PC-9 (cell line): Measurements from ENCODE around the gene TRIM69. TPM values are rescaled to one million over a fixed set of nuclear protein-coding genes. Genes with fewer than 3 reads are reported as not detected.
"Not testable (repeated sequence)": the region's sequence is repeated elsewhere in the genome, so short reads cannot be mapped to it uniquely, and the experiment has no call there.

ENCODE experiments used
- BruUV-seq: library from RNA; stranded (reverse); fragments of 400-500 nt; replicated peaks from 2 replicates; lab custom pipeline; 2021; lab: Mats Ljungman, UMichigan
- CTCF ChIA-PET: fragments of 300-600 bp; sonication (Branson Sonifier 250); formaldehyde crosslinking; loops from one replicate; lab custom pipeline; 2022; ENCODE audit warnings: antibody characterized with exemption; lab: Charles Lee
- POLR2A ChIA-PET: fragments of 300-600 bp; sonication (Branson Sonifier 250); formaldehyde crosslinking; loops from one replicate; lab custom pipeline; 2022; ENCODE audit warnings: antibody characterized with exemption; ENCODE audit not compliant: unreplicated experiment; lab: Charles Lee
- DNase-seq, 2 experiments: peaks; one replicate each; pipeline versions ENCODE4 v3.0.0 to v3.0.0-alpha.2; 2015 to 2022; ENCODE audit warnings: mixed read lengths in 1 of 2
- H2AFZ ChIP-seq: fragments of 200-600 bp; sonication (generic); 2 replicates; pipeline ENCODE4 v1.8.1; 2017; ENCODE audit warnings: antibody characterized with exemption
- H3F3A ChIP-seq: fragments of 200-600 bp; sonication (generic); 2 replicates; pipeline ENCODE4 v1.8.1; 2017; ENCODE audit warnings: antibody characterized with exemption, mild to moderate bottlenecking, low read depth; ENCODE audit not compliant: insufficient read depth
- H3K27ac ChIP-seq: fragments of 200-600 bp; sonication (generic); 2 replicates; pipeline ENCODE4 v1.6.1; 2016; ENCODE audit warnings: mixed run types
- H3K27me3 ChIP-seq: fragments of 200-600 bp; sonication (generic); 2 replicates; pipeline ENCODE4 v1.6.1; 2016; ENCODE audit warnings: low read depth, mixed run types; ENCODE audit not compliant: insufficient read depth
- H3K36me3 ChIP-seq: fragments of 200-600 bp; sonication (generic); 2 replicates; pipeline ENCODE4 v1.6.1; 2016; ENCODE audit warnings: low read depth, mixed run types
- H3K4me1 ChIP-seq: fragments of 200-600 bp; sonication (generic); replicated peaks from 2 replicates; pipeline ENCODE4 v1.6.1; 2016; ENCODE audit warnings: mixed run types; ENCODE audit not compliant: insufficient read depth
- H3K4me2 ChIP-seq: fragments of 200-600 bp; sonication (generic); 2 replicates; pipeline ENCODE4 v1.6.1; 2017; ENCODE audit warnings: mixed run types
- H3K4me3 ChIP-seq: fragments of 200-600 bp; sonication (generic); 2 replicates; pipeline ENCODE4 v1.6.1; 2016; ENCODE audit warnings: mixed run types
- H3K79me2 ChIP-seq: fragments of 200-600 bp; sonication (generic); 2 replicates; pipeline ENCODE4 v1.6.1; 2017; ENCODE audit warnings: low read depth, mixed run types
- H3K9me2 ChIP-seq: fragments of 200-600 bp; sonication (generic); 2 replicates; pipeline ENCODE4 v1.8.1; 2017; ENCODE audit warnings: mild to moderate bottlenecking; ENCODE audit not compliant: insufficient read depth
- H3K9me3 ChIP-seq: fragments of 200-600 bp; sonication (generic); 2 replicates; pipeline ENCODE4 v1.8.1; 2016; ENCODE audit warnings: low read depth; ENCODE audit not compliant: insufficient read depth
- H4K20me1 ChIP-seq: fragments of 200-600 bp; sonication (generic); 2 replicates; pipeline ENCODE4 v1.8.1; 2017; ENCODE audit not compliant: insufficient read depth
- EZH2 ChIP-seq: fragments of 200-600 bp; sonication (generic); IDR thresholded peaks from 2 replicates; pipeline ENCODE4 v1.8.0; 2017; ENCODE audit warnings: antibody characterized with exemption, low read depth
- intact Hi-C: fragments of 100-400 bp; cut with micrococcal nuclease; formaldehyde crosslinking; loops from one replicate; pipeline ENCODE4 v1.10.0; 2022; ENCODE audit not compliant: unreplicated experiment
- total RNA-seq: library from RNA; stranded (reverse); gene quantifications from 2 replicates; pipeline ENCODE4 v1.2.3, GENCODE V29; 2021
- TF ChIP-seq, protein P1 (sequence below): fragments of 200-600 bp; sonication (generic); conservative IDR thresholded peaks from 2 replicates; pipeline ENCODE4 v1.6.1; 2017; ENCODE audit warnings: mixed run types, antibody characterized with exemption, mild to moderate bottlenecking, moderate library complexity

Gene TRIM69
- total RNA-seq, 1 experiment from 2014 or later: 17.4 TPM

DNA sequence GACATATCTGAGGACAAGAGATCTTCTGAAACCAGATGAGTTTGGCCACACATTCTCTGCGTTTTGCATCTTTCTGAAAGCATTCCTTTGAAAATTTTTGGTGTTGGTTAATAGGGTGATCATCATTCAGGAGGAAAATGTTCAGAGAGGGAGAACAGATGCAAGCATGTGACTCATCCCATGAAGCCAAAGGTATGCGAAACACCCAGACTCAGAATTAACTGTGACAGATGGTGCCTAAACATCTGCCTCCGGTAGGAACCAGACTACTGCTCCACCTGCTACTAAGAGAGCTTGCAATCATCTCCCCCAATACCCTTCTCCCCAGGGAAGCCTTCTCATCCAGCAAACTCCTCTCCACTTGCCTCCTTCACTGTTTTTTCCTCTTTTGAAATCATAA is 46.2 kb downstream of the TRIM69 start:
- intact Hi-C loops: no loop called here
- CTCF ChIA-PET: no interaction called here
- no peaks in the 10 kb centered on the region for H3F3A ChIP-seq
- H4K20me1 ChIP-seq: no peaks in the 10 kb centered on the region
- 0 out of 2 replicates have a peak, but pooled peaks cover 7% of the 10 kb centered on the region for H3K4me1 ChIP-seq
- H3K4me2 ChIP-seq: no peak overlapping the region
- H2AFZ ChIP-seq: no peak overlapping the region
- POLR2A ChIA-PET: no interaction called here
- no peaks in the 10 kb centered on the region for H3K79me2 ChIP-seq
- no peak overlapping the region for H3K4me3 ChIP-seq
- no peaks in the 10 kb centered on the region for H3K9me2 ChIP-seq
- H3K9me3 ChIP-seq: no peaks in the 10 kb centered on the region
- no peaks in the 10 kb centered on the region for H3K36me3 ChIP-seq
- TF ChIP-seq, protein P1, sequence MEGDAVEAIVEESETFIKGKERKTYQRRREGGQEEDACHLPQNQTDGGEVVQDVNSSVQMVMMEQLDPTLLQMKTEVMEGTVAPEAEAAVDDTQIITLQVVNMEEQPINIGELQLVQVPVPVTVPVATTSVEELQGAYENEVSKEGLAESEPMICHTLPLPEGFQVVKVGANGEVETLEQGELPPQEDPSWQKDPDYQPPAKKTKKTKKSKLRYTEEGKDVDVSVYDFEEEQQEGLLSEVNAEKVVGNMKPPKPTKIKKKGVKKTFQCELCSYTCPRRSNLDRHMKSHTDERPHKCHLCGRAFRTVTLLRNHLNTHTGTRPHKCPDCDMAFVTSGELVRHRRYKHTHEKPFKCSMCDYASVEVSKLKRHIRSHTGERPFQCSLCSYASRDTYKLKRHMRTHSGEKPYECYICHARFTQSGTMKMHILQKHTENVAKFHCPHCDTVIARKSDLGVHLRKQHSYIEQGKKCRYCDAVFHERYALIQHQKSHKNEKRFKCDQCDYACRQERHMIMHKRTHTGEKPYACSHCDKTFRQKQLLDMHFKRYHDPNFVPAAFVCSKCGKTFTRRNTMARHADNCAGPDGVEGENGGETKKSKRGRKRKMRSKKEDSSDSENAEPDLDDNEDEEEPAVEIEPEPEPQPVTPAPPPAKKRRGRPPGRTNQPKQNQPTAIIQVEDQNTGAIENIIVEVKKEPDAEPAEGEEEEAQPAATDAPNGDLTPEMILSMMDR: no peak
- TF ChIP-seq EZH2: no peak
- no peaks in the 10 kb centered on the region for H3K27me3 ChIP-seq
- no peak overlapping the region for H3K27ac ChIP-seq
- DNase-seq: no peak
- no TSS peak for BruUV-seq

DNA sequence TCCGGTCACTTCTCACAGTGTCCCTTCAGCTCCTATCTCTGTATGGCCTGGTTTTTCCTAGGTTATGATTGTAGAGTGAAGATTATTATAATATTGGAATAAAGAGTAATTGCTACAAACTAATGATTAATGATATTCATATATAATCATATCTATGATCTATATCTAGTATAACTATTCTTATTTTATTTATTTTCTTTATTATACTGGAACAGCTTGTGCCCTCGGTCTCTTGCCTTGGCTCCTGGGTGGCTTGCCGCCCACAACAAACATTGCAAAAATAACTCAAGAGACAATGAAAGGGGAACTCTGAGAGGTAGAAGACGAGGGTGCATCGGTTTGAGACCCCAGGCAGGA is 48.6 kb downstream of the TRIM69 start:
- POLR2A ChIA-PET, BruUV-seq, H3K4me2 ChIP-seq, H3K4me3 ChIP-seq, H3K27me3 ChIP-seq, H3K9me3 ChIP-seq, H3F3A ChIP-seq, DNase-seq, intact Hi-C loops, H3K79me2 ChIP-seq, H2AFZ ChIP-seq, H3K4me1 ChIP-seq, H3K9me2 ChIP-seq, H3K36me3 ChIP-seq, H3K27ac ChIP-seq, H4K20me1 ChIP-seq: not testable (repeated sequence)
- CTCF ChIA-PET: interaction anchor here (0.6 kb wide), 1 partner anchor 136 kb away, joined by 3 read pairs; no protein-coding TSS in a partner anchor

DNA sequence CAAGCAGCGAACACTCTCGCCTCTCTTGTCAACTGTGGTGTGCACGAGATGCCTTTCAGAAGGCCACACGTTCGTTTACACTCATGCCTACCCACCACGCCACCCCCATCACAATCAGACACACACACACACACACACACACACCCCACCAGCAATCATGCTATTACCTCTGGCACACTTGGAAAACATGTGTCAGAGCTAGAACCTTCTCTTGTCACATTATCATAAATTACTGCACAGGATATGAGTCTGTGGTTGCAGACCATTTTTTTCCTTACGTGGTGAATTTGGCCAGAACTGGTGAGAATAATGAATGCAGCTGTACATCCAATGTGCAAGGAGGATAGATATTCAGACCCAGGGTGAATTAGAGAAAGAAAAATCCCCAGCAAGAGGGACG is 52.4 kb downstream of the TRIM69 start:
- H3K4me2 ChIP-seq: no peak overlapping the region
- POLR2A ChIA-PET: no interaction called here
- no peaks in the 10 kb centered on the region for H3F3A ChIP-seq
- 0 out of 2 replicates have a peak, but pooled peaks cover 4% of the 10 kb centered on the region for H3K4me1 ChIP-seq
- H4K20me1 ChIP-seq: no peaks in the 10 kb centered on the region
- no peak for DNase-seq
- no peaks in the 10 kb centered on the region for H3K36me3 ChIP-seq
- intact Hi-C loops: no loop called here
- no peaks in the 10 kb centered on the region for H3K27me3 ChIP-seq
- no peak overlapping the region for H3K4me3 ChIP-seq
- TF ChIP-seq EZH2: no peak
- TF ChIP-seq, protein P1: no peak
- no peak overlapping the region for H3K27ac ChIP-seq
- CTCF ChIA-PET: interaction anchor here (0.5 kb wide), 1 partner anchor 209 kb away, joined by 15 read pairs; no protein-coding TSS in a partner anchor
- H3K79me2 ChIP-seq: no peaks in the 10 kb centered on the region
- no peak overlapping the region for H2AFZ ChIP-seq
- H3K9me2 ChIP-seq: no peaks in the 10 kb centered on the region
- no peaks in the 10 kb centered on the region for H3K9me3 ChIP-seq
- BruUV-seq: no TSS peak

DNA sequence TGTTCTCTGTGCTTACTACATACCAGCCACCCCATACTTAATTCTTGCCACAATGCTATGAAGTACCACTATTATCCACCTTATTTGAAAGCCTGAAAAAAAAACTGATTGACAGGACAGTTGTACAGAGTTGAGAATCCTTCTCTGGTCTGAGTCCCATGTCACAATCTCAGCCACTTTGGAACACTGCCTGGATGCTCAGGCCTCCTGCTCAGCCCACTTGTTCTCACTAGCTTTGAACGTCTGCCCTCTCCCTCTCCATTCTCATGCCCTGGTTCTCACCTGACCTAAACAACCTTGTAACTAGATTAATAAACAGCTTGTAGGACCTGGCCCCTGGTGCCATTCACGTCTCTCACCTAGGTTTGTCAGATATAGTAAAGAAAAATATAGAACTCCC is 53.9 kb downstream of the TRIM69 start:
- no peak for DNase-seq
- H3K27me3 ChIP-seq: no peaks in the 10 kb centered on the region
- intact Hi-C loops: no loop called here
- no peak overlapping the region for H3K4me3 ChIP-seq
- ChIA-PET CTCF (no interaction called here), POLR2A (no interaction called here)
- no peaks in the 10 kb centered on the region for H3K36me3 ChIP-seq
- no peaks in the 10 kb centered on the region for H3K79me2 ChIP-seq
- no peak overlapping the region for H3K27ac ChIP-seq
- H4K20me1 ChIP-seq: no peaks in the 10 kb centered on the region
- TF ChIP-seq, protein P1: no peak
- TF ChIP-seq EZH2: no peak
- H2AFZ ChIP-seq: no peak overlapping the region
- no peak overlapping the region for H3K4me2 ChIP-seq
- no peaks in the 10 kb centered on the region for H3K4me1 ChIP-seq
- no peaks in the 10 kb centered on the region for H3K9me2 ChIP-seq
- H3K9me3 ChIP-seq: no peaks in the 10 kb centered on the region
- H3F3A ChIP-seq: no peaks in the 10 kb centered on the region
- no TSS peak for BruUV-seq
